Adrenal gland (tissue), 5 donors: Measurements from ENCODE around the gene C14orf93.

Experiments
- POLR2A ChIP-seq, 2 donors: fragments of 450-650 bp; IDR thresholded peaks; one replicate each; pipeline ENCODE4 v1.6.1; 2017; ENCODE audit warnings: antibody characterized with exemption in 2 of 2, mild to moderate bottlenecking in 2 of 2, moderate library complexity in 1 of 2
- TF ChIP-seq, protein P1 (sequence below), 6 experiments: fragments of 450-650 bp in 4 of 6; fragments of 200-600 bp in 2 of 6; sonication (generic) in 1 of 6; IDR thresholded peaks; 1 replicate in 5 of 6; 2 replicates in 1 of 6; pipeline versions ENCODE4 v1.5.1 to v1.8.0; 2016 to 2021; ENCODE audit warnings: antibody characterized with exemption in 6 of 6, mild to moderate bottlenecking in 2 of 6, moderate library complexity in 1 of 6
- donor health status: DM: no; HTN: no; CAD: no.

DNA sequence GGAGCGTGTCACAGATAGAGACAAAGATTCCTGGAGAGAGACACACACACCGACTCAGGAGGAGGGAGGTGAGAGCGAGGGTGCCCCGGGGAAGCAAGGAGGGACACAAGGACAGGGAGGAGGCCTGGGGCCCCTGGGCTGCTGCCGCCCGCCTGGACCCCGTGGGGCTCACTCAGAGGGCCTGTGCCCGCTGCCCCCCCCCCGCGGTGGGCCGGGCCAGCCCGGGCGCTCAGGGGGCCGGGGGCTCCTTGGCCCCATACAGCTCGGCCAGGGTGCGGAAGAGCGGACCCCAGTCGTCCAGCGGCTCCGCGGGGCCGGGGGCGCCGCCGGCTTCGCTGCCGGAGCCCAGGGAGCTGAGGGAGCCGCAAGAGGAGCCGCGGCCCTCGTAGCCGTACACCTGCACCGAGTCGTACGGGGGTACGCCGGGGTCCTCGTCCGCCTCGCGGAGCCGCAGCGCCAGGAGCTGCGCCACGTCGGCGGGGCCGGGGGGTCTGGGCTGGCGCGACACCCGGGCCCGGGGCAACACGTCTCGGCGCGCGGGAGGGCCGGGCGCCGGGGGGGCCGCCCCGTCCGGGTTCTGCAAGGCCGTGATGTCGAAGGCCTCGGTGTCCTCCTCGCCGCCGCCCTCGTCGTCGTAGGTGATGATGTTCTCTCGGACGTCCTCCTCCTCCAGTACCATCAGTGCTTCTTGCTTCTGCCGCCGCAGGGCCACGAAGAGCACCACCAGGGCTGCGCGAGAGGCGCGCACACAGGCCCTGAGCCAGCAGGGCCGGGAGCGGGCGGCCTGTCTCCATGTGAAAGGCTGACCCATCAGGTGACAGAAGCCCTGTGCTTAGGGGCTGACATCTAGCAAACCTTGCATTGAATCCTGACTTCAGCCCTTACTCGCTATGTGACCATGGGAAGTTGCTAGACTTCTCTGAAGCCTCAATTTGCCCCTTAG lies 38.1 kb upstream of the C14orf93 start:
- TF ChIP-seq, protein P1, sequence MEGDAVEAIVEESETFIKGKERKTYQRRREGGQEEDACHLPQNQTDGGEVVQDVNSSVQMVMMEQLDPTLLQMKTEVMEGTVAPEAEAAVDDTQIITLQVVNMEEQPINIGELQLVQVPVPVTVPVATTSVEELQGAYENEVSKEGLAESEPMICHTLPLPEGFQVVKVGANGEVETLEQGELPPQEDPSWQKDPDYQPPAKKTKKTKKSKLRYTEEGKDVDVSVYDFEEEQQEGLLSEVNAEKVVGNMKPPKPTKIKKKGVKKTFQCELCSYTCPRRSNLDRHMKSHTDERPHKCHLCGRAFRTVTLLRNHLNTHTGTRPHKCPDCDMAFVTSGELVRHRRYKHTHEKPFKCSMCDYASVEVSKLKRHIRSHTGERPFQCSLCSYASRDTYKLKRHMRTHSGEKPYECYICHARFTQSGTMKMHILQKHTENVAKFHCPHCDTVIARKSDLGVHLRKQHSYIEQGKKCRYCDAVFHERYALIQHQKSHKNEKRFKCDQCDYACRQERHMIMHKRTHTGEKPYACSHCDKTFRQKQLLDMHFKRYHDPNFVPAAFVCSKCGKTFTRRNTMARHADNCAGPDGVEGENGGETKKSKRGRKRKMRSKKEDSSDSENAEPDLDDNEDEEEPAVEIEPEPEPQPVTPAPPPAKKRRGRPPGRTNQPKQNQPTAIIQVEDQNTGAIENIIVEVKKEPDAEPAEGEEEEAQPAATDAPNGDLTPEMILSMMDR (IDR thresholded peaks at IDR 0.05): no peak
- TF ChIP-seq POLR2A (IDR thresholded peaks at IDR 0.05): no peak
